GM10847 (cell line): ENCODE results near the gene XPNPEP1.

Experiments
- POLR2A ChIP-seq: IDR thresholded peaks from 2 replicates; pipeline ENCODE4 v1.6.1; 2011; ENCODE audit not compliant: insufficient read length; ENCODE audit errors: extremely low read depth

XPNPEP1 gene

GRCh38 chr10:109934958-109935793 lies 11.9 kb upstream of the XPNPEP1 start:
- TF ChIP-seq POLR2A: no peak

- no peak for TF ChIP-seq POLR2A
Measured at GRCh38 chr10:109933984-109934565, 10.8 kb upstream of the XPNPEP1 start.

- no peak for TF ChIP-seq POLR2A
Measured at GRCh38 chr10:109932968-109933367, 9.7 kb upstream of the XPNPEP1 start.

- no peak for TF ChIP-seq POLR2A
Measured at GRCh38 chr10:109932391-109932790, 9.1 kb upstream of the XPNPEP1 start.

- no peak for TF ChIP-seq POLR2A
Measured at GRCh38 chr10:109931163-109931562, 7.9 kb upstream of the XPNPEP1 start.

- no peak for TF ChIP-seq POLR2A
Measured at GRCh38 chr10:109929501-109930219, 6.3 kb upstream of the XPNPEP1 start.

- TF ChIP-seq POLR2A: no peak
Measured at GRCh38 chr10:109928475-109928891, 5.2 kb upstream of the XPNPEP1 start.

GRCh38 chr10:109926825-109927224 lies 3.5 kb upstream of the XPNPEP1 start:
- no peak for TF ChIP-seq POLR2A

- TF ChIP-seq POLR2A: no peak
Measured at GRCh38 chr10:109926061-109926745, 2.9 kb upstream of the XPNPEP1 start.

GRCh38 chr10:109924967-109925620 lies 1.8 kb upstream of the XPNPEP1 start:
- no peak for TF ChIP-seq POLR2A

- no peak for TF ChIP-seq POLR2A
Measured at GRCh38 chr10:109924087-109924486, 776 bp upstream of the XPNPEP1 start.

GRCh38 chr10:109922358-109922975 lies 844 bp downstream of the XPNPEP1 start:
- no peak for TF ChIP-seq POLR2A

- TF ChIP-seq POLR2A: no peak
Measured at GRCh38 chr10:109920016-109920415, 3.3 kb downstream of the XPNPEP1 start.

GRCh38 chr10:109919220-109919619 lies 4.1 kb downstream of the XPNPEP1 start:
- no peak for TF ChIP-seq POLR2A

GRCh38 chr10:109915566-109915965 lies 7.7 kb downstream of the XPNPEP1 start:
- no peak for TF ChIP-seq POLR2A

- no peak for TF ChIP-seq POLR2A
Measured at GRCh38 chr10:109914966-109915365, 8.3 kb downstream of the XPNPEP1 start.
